ENCODE measurements around the gene HIP1.
"Not testable (repeated sequence)": the region's sequence is repeated elsewhere in the genome, so short reads cannot be mapped to it uniquely, and the experiment has no call there.

DNA sequence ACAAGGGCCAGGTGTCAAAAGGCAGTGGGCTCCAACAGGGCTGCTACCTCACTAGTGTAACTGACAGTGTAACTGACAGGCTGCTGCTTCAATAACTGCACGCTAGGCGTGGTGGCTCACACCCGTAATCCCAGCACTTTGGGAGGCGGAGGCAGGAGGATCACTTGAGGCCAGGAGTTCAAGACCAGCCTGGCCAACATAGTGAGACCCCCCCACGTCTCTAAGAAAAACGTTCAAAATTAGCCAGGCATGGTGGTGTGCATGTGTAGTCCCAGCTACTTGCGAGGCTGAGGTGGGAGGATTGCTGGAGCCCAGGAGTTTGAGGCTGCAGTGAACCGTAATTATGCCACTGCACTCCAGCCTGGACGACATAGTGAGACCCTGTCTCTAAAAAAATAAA is 16.8 kb downstream of the HIP1 start:
- TF ChIP-seq CTCF (IDR thresholded peaks at IDR 0.05; ENCODE audit: low read length); EZH2 (IDR thresholded peaks at IDR 0.05; ENCODE audit: borderline replicate concordance, low read length): not testable (repeated sequence)
